DLD1 (cell line): ENCODE data around the gene PCDHGA4.
"Not testable (repeated sequence)": the region's sequence is repeated elsewhere in the genome, so short reads cannot be mapped to it uniquely, and the experiment has no call there.

Source experiments
- in situ Hi-C: cut with HindIII; loops from 2 replicates; pipeline ENCODE4 v1.10.0; 2017; ENCODE audit warnings: low sequenced_read_pairs

Gene PCDHGA4

GRCh38 chr5:141382469-141383294 is 27.9 kb downstream of the PCDHGA4 start, which contains the start of gene PCDHGA7:
Gene PCDHGA7, plus strand, starts transcription at chr5:141382742. Its CDS starts 158 bp downstream, at chr5:141382900.
- in situ Hi-C loops = no loop called here

- in situ Hi-C loops = no loop called here
Observed at GRCh38 chr5:141383345-141383744, 28.5 kb downstream of the PCDHGA4 start.

GRCh38 chr5:141384471-141385267 is 29.8 kb downstream of the PCDHGA4 start:
- in situ Hi-C loops = no loop called here

- in situ Hi-C loops = not testable (repeated sequence)
Observed at GRCh38 chr5:141387557-141388311, 32.9 kb downstream of the PCDHGA4 start, which contains the start of gene PCDHGB4. Gene PCDHGB4, plus strand, starts transcription at chr5:141387698. Its CDS starts 187 bp downstream, at chr5:141387885.

- in situ Hi-C loops = no loop called here
Observed at GRCh38 chr5:141388661-141389060, 33.8 kb downstream of the PCDHGA4 start.

GRCh38 chr5:141389153-141390042 is 34.6 kb downstream of the PCDHGA4 start:
- in situ Hi-C loops = no loop called here

- in situ Hi-C loops = no loop called here
Observed at GRCh38 chr5:141392429-141393198, 37.8 kb downstream of the PCDHGA4 start, which contains the start of gene PCDHGA8. Gene PCDHGA8, plus strand, starts transcription at chr5:141392633. Its CDS starts 181 bp downstream, at chr5:141392814.

GRCh38 chr5:141393267-141393666 is 38.4 kb downstream of the PCDHGA4 start:
- in situ Hi-C loops = no loop called here

GRCh38 chr5:141394401-141395187 is 39.8 kb downstream of the PCDHGA4 start:
- in situ Hi-C loops = not testable (repeated sequence)

- in situ Hi-C loops = not testable (repeated sequence)
Observed at GRCh38 chr5:141397756-141398551, 43.1 kb downstream of the PCDHGA4 start, which contains the start of gene PCDHGB5. Gene PCDHGB5, plus strand, starts transcription at chr5:141397947. Its CDS starts 181 bp downstream, at chr5:141398128.

- in situ Hi-C loops = no loop called here
Observed at GRCh38 chr5:141398608-141399007, 43.8 kb downstream of the PCDHGA4 start.

- in situ Hi-C loops = no loop called here
Observed at GRCh38 chr5:141399555-141400258, 44.9 kb downstream of the PCDHGA4 start.

GRCh38 chr5:141402553-141403243 is 47.9 kb downstream of the PCDHGA4 start, which contains the start of gene PCDHGA9:
Gene PCDHGA9, plus strand, starts transcription at chr5:141402778. Its CDS starts 175 bp downstream, at chr5:141402953.
- in situ Hi-C loops = no loop called here

GRCh38 chr5:141403387-141403786 is 48.6 kb downstream of the PCDHGA4 start:
- in situ Hi-C loops = no loop called here
